ENCODE measurements around the gene WIPF3. TPM values are rescaled to one million over a fixed set of nuclear protein-coding genes. Genes with fewer than 3 reads are reported as not detected.
"Not testable (repeated sequence)": the region's sequence is repeated elsewhere in the genome, so short reads cannot be mapped to it uniquely, and the experiment has no call there.

WIPF3 gene
- total and polyA plus RNA-seq, 4 donors: 0.20 to 2.8 (median 0.29) TPM

DNA sequence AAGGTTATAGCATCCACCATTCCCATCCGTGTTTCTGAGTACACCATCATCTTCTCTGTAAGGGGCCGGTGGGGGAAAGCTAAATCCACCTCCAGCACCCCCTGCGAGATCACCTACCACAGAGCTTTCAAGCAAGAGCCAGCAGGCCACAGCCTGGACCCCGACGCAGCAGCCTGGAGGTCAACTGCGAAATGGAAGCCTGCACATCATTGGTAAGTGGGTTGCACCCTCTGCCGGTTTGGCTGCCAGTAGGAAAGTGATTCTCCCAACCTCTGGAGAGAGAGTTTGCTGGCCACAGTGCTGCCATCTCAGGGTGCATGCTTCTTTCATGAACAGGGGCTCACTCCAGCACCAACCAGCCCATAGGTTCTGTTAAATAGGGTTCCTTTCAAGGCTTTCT lies 81.7 kb downstream of the WIPF3 start:
- ATAC-seq (ENCODE audit: insufficient read depth, low FRiP score) (no peak), DNase-seq (no peak)
- TF ChIP-seq, protein P1, sequence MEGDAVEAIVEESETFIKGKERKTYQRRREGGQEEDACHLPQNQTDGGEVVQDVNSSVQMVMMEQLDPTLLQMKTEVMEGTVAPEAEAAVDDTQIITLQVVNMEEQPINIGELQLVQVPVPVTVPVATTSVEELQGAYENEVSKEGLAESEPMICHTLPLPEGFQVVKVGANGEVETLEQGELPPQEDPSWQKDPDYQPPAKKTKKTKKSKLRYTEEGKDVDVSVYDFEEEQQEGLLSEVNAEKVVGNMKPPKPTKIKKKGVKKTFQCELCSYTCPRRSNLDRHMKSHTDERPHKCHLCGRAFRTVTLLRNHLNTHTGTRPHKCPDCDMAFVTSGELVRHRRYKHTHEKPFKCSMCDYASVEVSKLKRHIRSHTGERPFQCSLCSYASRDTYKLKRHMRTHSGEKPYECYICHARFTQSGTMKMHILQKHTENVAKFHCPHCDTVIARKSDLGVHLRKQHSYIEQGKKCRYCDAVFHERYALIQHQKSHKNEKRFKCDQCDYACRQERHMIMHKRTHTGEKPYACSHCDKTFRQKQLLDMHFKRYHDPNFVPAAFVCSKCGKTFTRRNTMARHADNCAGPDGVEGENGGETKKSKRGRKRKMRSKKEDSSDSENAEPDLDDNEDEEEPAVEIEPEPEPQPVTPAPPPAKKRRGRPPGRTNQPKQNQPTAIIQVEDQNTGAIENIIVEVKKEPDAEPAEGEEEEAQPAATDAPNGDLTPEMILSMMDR (IDR thresholded peaks at IDR 0.05; ENCODE audit: control extremely low read depth, extremely low read depth): no peak
- Histone ChIP-seq H3K27ac (ENCODE audit: low read depth in 1 of 2, low read length in 1 of 2) (no peak overlapping the region), H3K4me1 (ENCODE audit: control insufficient read depth in 5 of 5, insufficient read depth in 5 of 5, low read length in 5 of 5) (peaks cover 0 to 9% (median 0%) of the 10 kb centered on the region in 5 donors), H3K36me3 (ENCODE audit: control insufficient read depth in 4 of 4, insufficient read depth in 4 of 4, low read length in 4 of 4) (no peaks in the 10 kb centered on the region), H3K9ac (ENCODE audit: insufficient read depth in 1 of 2, low read length in 2 of 2) (no peak overlapping the region), H3K27me3 (ENCODE audit: control insufficient read depth in 3 of 3, insufficient read depth in 3 of 3, low read length in 2 of 3) (no peaks in the 10 kb centered on the region), H3K9me3 (ENCODE audit: control insufficient read depth in 4 of 4, insufficient read depth in 3 of 4, low read length in 3 of 4) (no peaks in the 10 kb centered on the region), H3K4me3 (no peak overlapping the region)
- 86 to 95% methylated on average over 7 of the region's 7 CpGs for WGBS, 2 donors

DNA sequence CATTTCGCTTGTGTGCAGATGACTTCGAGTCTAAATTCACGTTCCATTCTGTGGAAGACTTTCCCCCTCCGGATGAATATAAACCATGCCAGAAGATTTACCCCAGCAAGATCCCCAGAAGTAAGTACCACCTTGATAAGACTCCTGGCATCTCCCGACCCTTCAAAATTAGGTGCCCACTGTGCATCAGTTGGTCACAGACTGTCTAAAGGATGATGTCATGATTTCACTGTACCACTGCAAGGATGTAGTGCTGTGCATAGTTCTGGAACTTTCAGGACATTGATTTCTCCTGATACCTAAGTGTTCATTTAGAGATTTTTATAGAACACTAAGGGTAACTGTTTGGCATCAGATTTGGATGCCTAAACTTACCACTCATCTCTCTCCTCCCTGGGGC lies 83.0 kb downstream of the WIPF3 start:
- Histone ChIP-seq H3K36me3 (ENCODE audit: control insufficient read depth in 4 of 4, insufficient read depth in 4 of 4, low read length in 4 of 4) (no peaks in the 10 kb centered on the region), H3K9me3 (ENCODE audit: control insufficient read depth in 4 of 4, insufficient read depth in 3 of 4, low read length in 3 of 4) (no peaks in the 10 kb centered on the region), H3K4me1 (ENCODE audit: control insufficient read depth in 5 of 5, insufficient read depth in 5 of 5, low read length in 5 of 5) (peaks cover 0 to 13% (median under 1%) of the 10 kb centered on the region in 5 donors), H3K27me3 (ENCODE audit: control insufficient read depth in 3 of 3, insufficient read depth in 3 of 3, low read length in 2 of 3) (no peaks in the 10 kb centered on the region), H3K27ac (ENCODE audit: low read depth in 1 of 2, low read length in 1 of 2) (no peak overlapping the region), H3K4me3 (no peak overlapping the region), H3K9ac (ENCODE audit: insufficient read depth in 1 of 2, low read length in 2 of 2) (no peak overlapping the region)
- TF ChIP-seq, protein P1 (IDR thresholded peaks at IDR 0.05; ENCODE audit: control extremely low read depth, extremely low read depth): no peak
- no peak for ATAC-seq (ENCODE audit: insufficient read depth, low FRiP score)
- no peak for DNase-seq
- WGBS, 2 donors: 94 to 95% methylated on average over 5 of the region's 5 CpGs

DNA sequence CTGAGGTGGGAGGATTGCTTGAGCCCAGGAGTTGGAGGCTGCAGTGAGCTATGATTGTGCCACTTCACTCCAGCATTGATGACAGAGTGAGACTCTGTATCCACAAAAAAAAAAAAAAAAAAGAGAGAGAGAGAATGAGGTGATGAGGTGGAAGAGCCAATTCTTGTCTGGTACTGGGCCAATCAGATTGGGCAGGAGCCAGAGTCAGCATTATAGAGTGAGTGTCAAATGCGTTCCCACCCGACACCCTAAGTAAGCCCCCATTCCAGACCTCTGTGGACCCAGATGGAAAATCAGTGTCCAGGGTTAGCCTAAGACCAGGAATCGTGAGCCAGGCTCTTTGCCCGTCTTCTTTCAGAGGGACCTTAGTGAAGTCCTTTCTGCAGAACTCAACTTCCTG lies 83.9 kb downstream of the WIPF3 start:
- Histone ChIP-seq H3K36me3 (ENCODE audit: control insufficient read depth in 4 of 4, insufficient read depth in 4 of 4, low read length in 4 of 4) (no peaks in the 10 kb centered on the region), H3K27me3 (ENCODE audit: control insufficient read depth in 3 of 3, insufficient read depth in 3 of 3, low read length in 2 of 3) (no peaks in the 10 kb centered on the region), H3K4me1 (ENCODE audit: control insufficient read depth in 5 of 5, insufficient read depth in 5 of 5, low read length in 5 of 5) (peaks cover 0 to 5% (median 2%) of the 10 kb centered on the region in 5 donors), H3K9ac (ENCODE audit: insufficient read depth in 1 of 2, low read length in 2 of 2) (no peak overlapping the region), H3K9me3 (ENCODE audit: control insufficient read depth in 4 of 4, insufficient read depth in 3 of 4, low read length in 3 of 4) (no peaks in the 10 kb centered on the region), H3K4me3 (no peak overlapping the region), H3K27ac (ENCODE audit: low read depth in 1 of 2, low read length in 1 of 2) (no peak overlapping the region)
- TF ChIP-seq, protein P1 (IDR thresholded peaks at IDR 0.05; ENCODE audit: control extremely low read depth, extremely low read depth): no peak
- ATAC-seq (ENCODE audit: insufficient read depth, low FRiP score): no peak
- WGBS, 2 donors: 85 to 87% methylated on average over 4 of the region's 4 CpGs
- DNase-seq: peak in 2 of 3 donors; percentile 34 to 35

DNA sequence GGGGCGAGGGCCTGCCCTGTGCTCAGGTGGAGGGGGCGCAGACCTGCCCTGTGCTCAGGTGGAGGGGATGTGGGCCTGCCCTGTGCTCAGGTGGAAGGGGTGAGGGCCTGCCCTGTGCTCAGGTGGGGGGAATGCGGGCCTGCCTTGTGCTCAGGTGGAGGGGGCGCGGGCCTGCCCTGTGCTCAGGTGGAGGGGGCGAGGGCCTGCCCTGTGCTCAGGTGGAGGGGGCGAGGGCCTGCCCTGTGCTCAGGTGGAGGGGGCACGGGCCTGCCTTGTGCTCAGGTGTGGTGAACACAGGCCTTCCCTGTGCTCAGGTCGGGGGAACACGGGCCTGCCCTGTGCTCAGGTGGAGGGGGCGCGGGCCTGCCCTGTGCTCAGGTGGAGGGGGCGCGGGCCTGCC lies 84.5 kb downstream of the WIPF3 start:
- not testable (repeated sequence) for H3K4me3 ChIP-seq; ATAC-seq (ENCODE audit: insufficient read depth, low FRiP score); H3K27me3 ChIP-seq (ENCODE audit: control insufficient read depth in 3 of 3, insufficient read depth in 3 of 3, low read length in 2 of 3); DNase-seq; H3K9ac ChIP-seq (ENCODE audit: insufficient read depth in 1 of 2, low read length in 2 of 2); H3K36me3 ChIP-seq (ENCODE audit: control insufficient read depth in 4 of 4, insufficient read depth in 4 of 4, low read length in 4 of 4); H3K27ac ChIP-seq (ENCODE audit: low read depth in 1 of 2, low read length in 1 of 2); H3K9me3 ChIP-seq (ENCODE audit: control insufficient read depth in 4 of 4, insufficient read depth in 3 of 4, low read length in 3 of 4); H3K4me1 ChIP-seq (ENCODE audit: control insufficient read depth in 5 of 5, insufficient read depth in 5 of 5, low read length in 5 of 5)
- WGBS, 2 donors: 85 to 94% methylated on average over 6 to 13 of the region's 14 CpGs
